ENCODE data around the gene SIT1. TPM values are rescaled to one million over a fixed set of nuclear protein-coding genes. Genes with fewer than 3 reads are reported as not detected.

The SIT1 gene
- polyA plus RNA-seq, 1 donor (not counting 4 experiments of a cell fraction or from before 2014, with no cell fraction given), result not detected

DNA sequence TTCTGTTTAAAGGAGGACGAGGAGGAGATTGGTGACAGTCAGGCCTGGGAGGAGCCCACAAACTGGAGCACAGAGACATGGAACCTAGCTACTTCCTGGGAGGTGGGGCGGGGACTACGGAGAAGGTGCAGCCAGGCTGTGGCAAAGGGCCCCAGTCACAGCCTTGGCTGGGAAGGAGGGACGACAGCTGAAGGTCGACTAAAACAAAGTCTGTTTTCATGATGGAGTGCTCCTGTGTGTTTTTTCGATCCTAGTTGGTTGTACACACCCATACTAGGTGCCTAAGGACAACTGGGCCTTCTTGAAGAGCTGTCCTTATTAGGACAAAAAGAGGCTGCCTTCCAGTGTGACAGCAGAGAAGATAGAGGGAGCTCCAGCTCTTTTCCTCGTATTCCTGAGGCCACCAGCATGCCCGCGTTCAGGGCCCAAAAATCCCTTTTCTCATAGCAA lies 10.3 kb upstream of the SIT1 start:
- Histone ChIP-seq H3K4me1 (ENCODE audit: control insufficient read depth, extremely low read depth, insufficient read depth, low read length) (peaks cover 20% of the 10 kb centered on the region), H3K36me3 (ENCODE audit: control insufficient read depth in 2 of 2, extremely low read depth in 1 of 2, insufficient read depth in 2 of 2, low read length in 2 of 2) (peaks cover 1 to 13% of the 10 kb centered on the region in 2 experiments), H3K79me2 (ENCODE audit: control insufficient read depth, insufficient read depth, low read length) (peaks cover 2% of the 10 kb centered on the region), H3K4me2 (ENCODE audit: control insufficient read depth, extremely low read depth, insufficient read depth, low read depth, low read length) (no peak overlapping the region), H4K20me1 (ENCODE audit: control insufficient read depth, extremely low read depth, insufficient read depth, low read length) (no peaks in the 10 kb centered on the region), H2AFZ (ENCODE audit: control insufficient read depth, low read length) (no peak overlapping the region), H3K9ac (ENCODE audit: control insufficient read depth, extremely low read depth, insufficient read depth, low read length) (no peak overlapping the region), H3K27me3 (ENCODE audit: control insufficient read depth, extremely low read depth, insufficient read depth, low read length) (peaks cover 3% of the 10 kb centered on the region), H3K9me1 (ENCODE audit: control insufficient read depth, extremely low read depth, insufficient read depth, low read length) (no peaks in the 10 kb centered on the region), H3K27ac (ENCODE audit: control insufficient read depth, insufficient read depth, low read length) (no peak overlapping the region), H3K9me3 (ENCODE audit: control insufficient read depth, low read depth, low read length) (no peaks in the 10 kb centered on the region), H3K4me3 (ENCODE audit: control insufficient read depth in 2 of 3, extremely low read depth in 1 of 3, insufficient read depth in 2 of 3, low read depth in 1 of 3, low read length in 3 of 3) (no peak overlapping the region)
- dilution Hi-C loops (cut with MboI; ENCODE audit: extremely low pct_ligation_motif_present, low sequenced_read_pairs), result no loop called here
- FAIRE-seq, result no peak
- DNase-seq (ENCODE audit: low read depth, low spot score), result no peak
- TF ChIP-seq, protein P1, sequence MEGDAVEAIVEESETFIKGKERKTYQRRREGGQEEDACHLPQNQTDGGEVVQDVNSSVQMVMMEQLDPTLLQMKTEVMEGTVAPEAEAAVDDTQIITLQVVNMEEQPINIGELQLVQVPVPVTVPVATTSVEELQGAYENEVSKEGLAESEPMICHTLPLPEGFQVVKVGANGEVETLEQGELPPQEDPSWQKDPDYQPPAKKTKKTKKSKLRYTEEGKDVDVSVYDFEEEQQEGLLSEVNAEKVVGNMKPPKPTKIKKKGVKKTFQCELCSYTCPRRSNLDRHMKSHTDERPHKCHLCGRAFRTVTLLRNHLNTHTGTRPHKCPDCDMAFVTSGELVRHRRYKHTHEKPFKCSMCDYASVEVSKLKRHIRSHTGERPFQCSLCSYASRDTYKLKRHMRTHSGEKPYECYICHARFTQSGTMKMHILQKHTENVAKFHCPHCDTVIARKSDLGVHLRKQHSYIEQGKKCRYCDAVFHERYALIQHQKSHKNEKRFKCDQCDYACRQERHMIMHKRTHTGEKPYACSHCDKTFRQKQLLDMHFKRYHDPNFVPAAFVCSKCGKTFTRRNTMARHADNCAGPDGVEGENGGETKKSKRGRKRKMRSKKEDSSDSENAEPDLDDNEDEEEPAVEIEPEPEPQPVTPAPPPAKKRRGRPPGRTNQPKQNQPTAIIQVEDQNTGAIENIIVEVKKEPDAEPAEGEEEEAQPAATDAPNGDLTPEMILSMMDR (optimal IDR thresholded peaks at IDR 0.05 in 1 of 3, IDR thresholded peaks at IDR 0.05 in 1 of 3, conservative IDR thresholded peaks at IDR 0.05 in 1 of 3; ENCODE audit: extremely low read depth in 1 of 3, insufficient read depth in 2 of 3, low read length in 3 of 3), result peak; percentile 45 to 64 (median 51)
- no peak for TF ChIP-seq EZH2 (IDR thresholded peaks at IDR 0.05; ENCODE audit: low read length)

DNA sequence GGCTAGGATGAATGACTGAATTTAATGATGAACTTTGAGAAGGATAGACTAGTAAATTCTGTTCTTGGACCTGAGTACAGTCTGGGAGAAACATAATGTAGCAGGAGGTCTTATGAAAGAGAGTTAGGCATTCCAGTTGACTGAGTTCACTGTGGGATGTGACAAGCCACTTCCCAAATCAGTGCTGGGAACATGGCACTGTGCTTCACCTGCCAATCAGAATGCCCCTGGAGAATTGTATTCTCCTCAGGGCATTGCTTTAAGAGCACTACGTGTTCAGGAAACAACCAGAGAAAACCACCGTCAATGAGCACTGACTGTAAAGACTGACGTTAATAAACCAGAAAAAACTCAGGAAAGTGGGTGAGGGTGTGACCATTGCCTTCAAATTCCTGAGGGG lies 8.6 kb upstream of the SIT1 start:
- no peak for FAIRE-seq
- no peak overlapping the region for H3K4me3 ChIP-seq (ENCODE audit: control insufficient read depth in 2 of 3, extremely low read depth in 1 of 3, insufficient read depth in 2 of 3, low read depth in 1 of 3, low read length in 3 of 3)
- H3K9me1 ChIP-seq (ENCODE audit: control insufficient read depth, extremely low read depth, insufficient read depth, low read length), result no peaks in the 10 kb centered on the region

More for the DNA sequence above, 8.6 kb upstream of the SIT1 start:
- TF ChIP-seq, protein P1 (optimal IDR thresholded peaks at IDR 0.05 in 1 of 3, IDR thresholded peaks at IDR 0.05 in 1 of 3, conservative IDR thresholded peaks at IDR 0.05 in 1 of 3; ENCODE audit: extremely low read depth in 1 of 3, insufficient read depth in 2 of 3, low read length in 3 of 3), result no peak
- no peak for TF ChIP-seq EZH2 (IDR thresholded peaks at IDR 0.05; ENCODE audit: low read length)
- peaks cover 3% of the 10 kb centered on the region for H3K27me3 ChIP-seq (ENCODE audit: control insufficient read depth, extremely low read depth, insufficient read depth, low read length)
- peak overlapping the region; percentile 80 for H3K4me2 ChIP-seq (ENCODE audit: control insufficient read depth, extremely low read depth, insufficient read depth, low read depth, low read length)
- no peak for DNase-seq (ENCODE audit: low read depth, low spot score)
- H3K36me3 ChIP-seq (ENCODE audit: control insufficient read depth in 2 of 2, extremely low read depth in 1 of 2, insufficient read depth in 2 of 2, low read length in 2 of 2), result peaks cover 1 to 13% of the 10 kb centered on the region in 2 experiments
- H3K79me2 ChIP-seq (ENCODE audit: control insufficient read depth, insufficient read depth, low read length), result peaks cover 2% of the 10 kb centered on the region
- dilution Hi-C loops (cut with MboI; ENCODE audit: extremely low pct_ligation_motif_present, low sequenced_read_pairs), result no loop called here
- H3K9me3 ChIP-seq (ENCODE audit: control insufficient read depth, low read depth, low read length), result no peaks in the 10 kb centered on the region
- no peak overlapping the region for H3K9ac ChIP-seq (ENCODE audit: control insufficient read depth, extremely low read depth, insufficient read depth, low read length)
- no peak overlapping the region for H2AFZ ChIP-seq (ENCODE audit: control insufficient read depth, low read length)
- peaks cover 15% of the 10 kb centered on the region for H3K4me1 ChIP-seq (ENCODE audit: control insufficient read depth, extremely low read depth, insufficient read depth, low read length)
- no peak overlapping the region for H3K27ac ChIP-seq (ENCODE audit: control insufficient read depth, insufficient read depth, low read length)
- H4K20me1 ChIP-seq (ENCODE audit: control insufficient read depth, extremely low read depth, insufficient read depth, low read length), result no peaks in the 10 kb centered on the region
